Suprapubic skin (tissue), 4 donors: Measurements from ENCODE around the gene KDM2B. TPM values are rescaled to one million over a fixed set of nuclear protein-coding genes. Genes with fewer than 3 reads are reported as not detected.

Experiments used
- DNase-seq, 2 donors: peaks; one replicate each; pipeline ENCODE4 v3.0.0-alpha.2; 2019; ENCODE audit warnings: low spot score in 2 of 2
- H3K27ac ChIP-seq: fragments of 200-600 bp; sonication (generic); one replicate; pipeline ENCODE4 v1.5.1; 2019
- H3K27me3 ChIP-seq: fragments of 200-600 bp; sonication (generic); one replicate; pipeline ENCODE4 v1.5.1; 2019
- H3K36me3 ChIP-seq: fragments of 200-600 bp; sonication (generic); one replicate; pipeline ENCODE4 v1.5.1; 2019
- H3K4me1 ChIP-seq: fragments of 200-600 bp; sonication (generic); one replicate; pipeline ENCODE4 v1.5.1; 2019
- H3K4me3 ChIP-seq: fragments of 200-600 bp; sonication (generic); one replicate; pipeline ENCODE4 v1.5.1; 2019; ENCODE audit warnings: mild to moderate bottlenecking
- H3K9me3 ChIP-seq: fragments of 200-600 bp; sonication (generic); one replicate; pipeline ENCODE4 v1.5.1; 2019
- EP300 ChIP-seq: sonication (generic); formaldehyde crosslinking; IDR thresholded peaks from one replicate; pipeline ENCODE4 v1.6.1; 2017; ENCODE audit warnings: antibody characterized with exemption
- POLR2A ChIP-seq, 2 donors: fragments of 450-650 bp; IDR thresholded peaks; one replicate each; pipeline ENCODE4 v1.6.1; 2017; ENCODE audit warnings: antibody characterized with exemption in 2 of 2, mild to moderate bottlenecking in 2 of 2, moderate library complexity in 2 of 2
- POLR2AphosphoS5 ChIP-seq, 3 donors: sonication (generic); formaldehyde crosslinking; IDR thresholded peaks; one replicate each; pipeline ENCODE4 v1.6.1; 2017; ENCODE audit warnings: antibody characterized with exemption in 3 of 3
- WGBS: methylation state at CpG from one replicate; pipeline ENCODE4 v1.1.5; 2018; 5-methylcytosine and 5-hydroxymethylcytosine counted together
- total RNA-seq, 4 donors: library from RNA; depleted of rRNA; stranded (reverse); fragments of >200 nt; gene quantifications; one replicate each; pipeline ENCODE4 v1.1.0, GENCODE V29; 2016
- TF ChIP-seq, protein P1 (sequence below), 2 donors: fragments of 200-600 bp in 1 of 2; fragments of 450-650 bp in 1 of 2; sonication (generic) in 1 of 2; IDR thresholded peaks; one replicate each; pipeline ENCODE4 v1.5.1; 2016 to 2019; ENCODE audit warnings: antibody characterized with exemption in 2 of 2, mild to moderate bottlenecking in 1 of 2, moderate library complexity in 1 of 2

The KDM2B gene
- total RNA-seq, 4 donors from 2014 or later: 47.8 to 53.7 (median 50.4) TPM

DNA sequence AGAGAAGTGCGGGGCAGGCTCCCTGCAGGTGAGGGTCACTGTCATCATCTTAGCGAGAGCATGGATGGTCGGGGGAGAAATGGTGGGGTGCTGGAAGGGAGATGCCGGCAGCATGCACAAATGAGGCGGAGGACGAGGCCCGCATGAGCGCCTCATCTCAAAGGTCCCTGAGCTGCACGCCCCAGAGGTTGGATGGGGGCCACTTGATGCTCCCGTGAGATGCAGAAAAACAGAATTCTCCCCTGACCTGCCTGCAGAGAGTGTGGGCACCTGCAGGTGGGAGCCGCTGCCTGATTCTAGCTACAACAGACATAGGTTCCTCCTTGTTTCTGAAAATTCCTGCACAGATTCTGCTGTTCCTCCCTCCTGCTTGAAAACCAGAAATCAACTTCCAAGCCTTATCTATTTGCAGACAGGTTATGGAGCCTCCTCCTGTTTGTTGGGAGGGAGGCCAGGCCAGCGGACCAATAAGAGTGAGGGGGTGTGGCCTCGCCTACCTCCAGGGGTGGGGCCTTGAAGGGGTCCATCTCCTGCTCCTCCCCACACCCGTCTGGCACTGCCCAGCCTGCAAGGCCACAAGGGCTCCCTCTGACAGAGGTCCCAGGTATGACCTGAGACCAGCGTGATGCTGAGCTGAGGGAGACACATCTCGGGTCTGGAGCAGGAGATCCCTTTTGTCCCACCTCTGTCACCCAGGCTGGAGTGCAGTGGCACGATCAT is 67.2 kb downstream of the KDM2B start:
- Histone ChIP-seq H3K4me3 (no peak overlapping the region), H3K9me3 (no peaks in the 10 kb centered on the region), H3K27ac (no peak overlapping the region), H3K36me3 (peaks cover 43% of the 10 kb centered on the region), H3K4me1 (no peaks in the 10 kb centered on the region), H3K27me3 (no peaks in the 10 kb centered on the region)
- TF ChIP-seq POLR2AphosphoS5 (IDR thresholded peaks at IDR 0.05): no peak
- TF ChIP-seq EP300: no peak
- TF ChIP-seq POLR2A (IDR thresholded peaks at IDR 0.05): no peak
- TF ChIP-seq, protein P1, sequence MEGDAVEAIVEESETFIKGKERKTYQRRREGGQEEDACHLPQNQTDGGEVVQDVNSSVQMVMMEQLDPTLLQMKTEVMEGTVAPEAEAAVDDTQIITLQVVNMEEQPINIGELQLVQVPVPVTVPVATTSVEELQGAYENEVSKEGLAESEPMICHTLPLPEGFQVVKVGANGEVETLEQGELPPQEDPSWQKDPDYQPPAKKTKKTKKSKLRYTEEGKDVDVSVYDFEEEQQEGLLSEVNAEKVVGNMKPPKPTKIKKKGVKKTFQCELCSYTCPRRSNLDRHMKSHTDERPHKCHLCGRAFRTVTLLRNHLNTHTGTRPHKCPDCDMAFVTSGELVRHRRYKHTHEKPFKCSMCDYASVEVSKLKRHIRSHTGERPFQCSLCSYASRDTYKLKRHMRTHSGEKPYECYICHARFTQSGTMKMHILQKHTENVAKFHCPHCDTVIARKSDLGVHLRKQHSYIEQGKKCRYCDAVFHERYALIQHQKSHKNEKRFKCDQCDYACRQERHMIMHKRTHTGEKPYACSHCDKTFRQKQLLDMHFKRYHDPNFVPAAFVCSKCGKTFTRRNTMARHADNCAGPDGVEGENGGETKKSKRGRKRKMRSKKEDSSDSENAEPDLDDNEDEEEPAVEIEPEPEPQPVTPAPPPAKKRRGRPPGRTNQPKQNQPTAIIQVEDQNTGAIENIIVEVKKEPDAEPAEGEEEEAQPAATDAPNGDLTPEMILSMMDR (IDR thresholded peaks at IDR 0.05): no peak
- DNase-seq: no peak
- WGBS: 93% methylated on average over 14 of the region's 17 CpGs

DNA sequence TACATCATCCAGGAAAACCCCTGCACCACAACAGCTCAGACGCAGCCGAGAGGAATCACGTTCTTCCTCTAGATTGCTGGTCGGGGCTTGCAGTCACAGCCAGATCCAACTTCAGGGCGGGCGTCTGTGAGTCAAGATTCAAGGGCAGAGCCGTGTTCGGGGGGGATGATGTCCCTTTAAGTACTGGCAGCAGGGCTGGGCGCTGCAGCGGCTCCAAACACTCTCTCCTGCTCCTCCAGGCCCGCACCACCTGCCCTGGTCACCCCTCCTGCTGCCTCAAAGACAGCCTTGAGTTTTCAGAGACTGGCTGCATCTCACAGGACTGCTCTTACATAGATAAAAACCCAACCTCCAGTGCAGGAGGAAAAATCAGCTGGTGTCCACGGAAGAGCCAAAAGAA is 68.3 kb downstream of the KDM2B start:
- H3K9me3 ChIP-seq: no peaks in the 10 kb centered on the region
- TF ChIP-seq, protein P1 (IDR thresholded peaks at IDR 0.05): no peak
- TF ChIP-seq POLR2A (IDR thresholded peaks at IDR 0.05) (no peak), POLR2AphosphoS5 (IDR thresholded peaks at IDR 0.05) (no peak), EP300 (no peak)
- WGBS: 82% methylated on average over 12 of the region's 12 CpGs
- H3K4me3 ChIP-seq: no peak overlapping the region
- H3K4me1 ChIP-seq: no peaks in the 10 kb centered on the region
- no peaks in the 10 kb centered on the region for H3K27me3 ChIP-seq
- no peak for DNase-seq
- H3K27ac ChIP-seq: no peak overlapping the region
- peaks cover 49% of the 10 kb centered on the region for H3K36me3 ChIP-seq

DNA sequence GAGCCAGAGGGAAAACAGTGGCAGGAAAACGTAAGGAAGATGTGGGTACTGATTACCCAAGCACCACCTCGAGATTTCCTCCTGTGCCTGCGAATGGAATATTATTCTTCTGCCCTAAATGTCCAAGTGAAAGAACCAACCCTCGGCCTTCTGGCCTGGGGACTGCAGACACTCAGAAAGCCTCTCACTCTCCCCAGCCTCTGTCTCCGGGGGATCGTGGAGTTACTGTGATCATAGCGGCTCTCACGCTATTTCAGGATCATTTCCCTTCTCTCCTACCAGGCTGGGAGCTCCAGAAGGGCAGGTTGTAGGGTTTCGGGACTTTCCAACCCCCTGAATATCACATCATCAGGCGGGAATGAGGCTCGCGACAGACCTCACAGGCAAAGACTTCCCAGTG is 68.9 kb downstream of the KDM2B start:
- H3K4me3 ChIP-seq: no peak overlapping the region
- WGBS: 72% methylated on average over 12 of the region's 12 CpGs
- TF ChIP-seq POLR2AphosphoS5 (IDR thresholded peaks at IDR 0.05): no peak
- TF ChIP-seq POLR2A (IDR thresholded peaks at IDR 0.05): no peak
- TF ChIP-seq EP300: no peak
- TF ChIP-seq, protein P1 (IDR thresholded peaks at IDR 0.05): no peak
- no peaks in the 10 kb centered on the region for H3K4me1 ChIP-seq
- no peak for DNase-seq
- no peaks in the 10 kb centered on the region for H3K9me3 ChIP-seq
- peaks cover 53% of the 10 kb centered on the region for H3K36me3 ChIP-seq
- no peaks in the 10 kb centered on the region for H3K27me3 ChIP-seq
- H3K27ac ChIP-seq: no peak overlapping the region

DNA sequence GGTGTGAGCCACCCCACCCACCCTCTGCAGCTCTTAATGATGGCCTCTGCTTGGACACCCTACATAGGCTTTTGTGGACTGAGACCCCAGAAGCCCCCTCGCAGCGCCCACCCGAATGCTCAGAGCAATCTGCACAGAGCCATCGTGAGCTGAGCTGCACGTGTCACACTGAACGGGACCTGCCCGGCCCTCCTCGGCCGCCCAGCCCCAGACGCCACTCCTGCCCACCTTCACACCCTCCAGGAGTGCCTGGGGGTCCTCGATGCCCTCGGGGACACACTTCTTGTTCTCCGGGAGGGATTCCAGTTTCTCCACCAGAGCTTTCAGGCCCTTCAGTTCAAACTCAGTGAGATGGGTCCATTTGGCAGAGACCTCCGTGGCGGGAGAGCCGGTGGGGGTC is 71.5 kb downstream of the KDM2B start:
- no peaks in the 10 kb centered on the region for H3K27me3 ChIP-seq
- no peak overlapping the region for H3K27ac ChIP-seq
- H3K36me3 ChIP-seq: peaks cover 53% of the 10 kb centered on the region
- no peaks in the 10 kb centered on the region for H3K9me3 ChIP-seq
- TF ChIP-seq EP300: no peak
- no peak for TF ChIP-seq POLR2AphosphoS5 (IDR thresholded peaks at IDR 0.05)
- no peak for TF ChIP-seq POLR2A (IDR thresholded peaks at IDR 0.05)
- TF ChIP-seq, protein P1 (IDR thresholded peaks at IDR 0.05): no peak
- WGBS: 93% methylated on average over 16 of the region's 16 CpGs
- DNase-seq: no peak
- H3K4me1 ChIP-seq: no peaks in the 10 kb centered on the region
- H3K4me3 ChIP-seq: no peak overlapping the region

DNA sequence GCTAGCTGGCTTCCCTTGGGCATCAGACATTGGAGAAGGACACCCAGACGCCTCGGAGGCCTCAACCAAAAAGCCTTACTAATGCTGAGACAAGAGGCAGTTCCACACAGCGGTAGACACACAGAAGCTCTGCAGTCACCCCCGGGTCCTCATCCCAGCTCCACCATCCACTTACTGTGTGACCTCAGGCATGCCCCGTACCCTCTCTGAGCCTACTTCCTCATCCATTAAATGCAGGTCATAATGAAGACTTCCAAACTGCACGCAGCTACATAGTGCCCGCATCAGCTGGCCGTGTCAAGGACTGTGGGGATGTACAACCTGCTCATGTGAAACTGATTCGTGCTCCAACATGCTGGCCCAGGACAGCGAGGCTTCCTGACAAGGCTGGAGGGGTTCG is 72.3 kb downstream of the KDM2B start:
- Histone ChIP-seq H3K27ac (no peak overlapping the region), H3K4me3 (no peak overlapping the region), H3K4me1 (no peaks in the 10 kb centered on the region), H3K36me3 (peaks cover 57% of the 10 kb centered on the region), H3K27me3 (no peaks in the 10 kb centered on the region), H3K9me3 (no peaks in the 10 kb centered on the region)
- no peak for DNase-seq
- WGBS: 95% methylated on average over 9 of the region's 11 CpGs
- TF ChIP-seq EP300 (no peak), POLR2A (IDR thresholded peaks at IDR 0.05) (no peak), POLR2AphosphoS5 (IDR thresholded peaks at IDR 0.05) (no peak)
- TF ChIP-seq, protein P1 (IDR thresholded peaks at IDR 0.05): no peak
